ENCODE results near the gene KIAA0513. TPM values are rescaled to one million over a fixed set of nuclear protein-coding genes. Genes with fewer than 3 reads are reported as not detected.

Gene KIAA0513
- total RNA-seq, 1 experiment from 2014 or later: 12.4 TPM

DNA sequence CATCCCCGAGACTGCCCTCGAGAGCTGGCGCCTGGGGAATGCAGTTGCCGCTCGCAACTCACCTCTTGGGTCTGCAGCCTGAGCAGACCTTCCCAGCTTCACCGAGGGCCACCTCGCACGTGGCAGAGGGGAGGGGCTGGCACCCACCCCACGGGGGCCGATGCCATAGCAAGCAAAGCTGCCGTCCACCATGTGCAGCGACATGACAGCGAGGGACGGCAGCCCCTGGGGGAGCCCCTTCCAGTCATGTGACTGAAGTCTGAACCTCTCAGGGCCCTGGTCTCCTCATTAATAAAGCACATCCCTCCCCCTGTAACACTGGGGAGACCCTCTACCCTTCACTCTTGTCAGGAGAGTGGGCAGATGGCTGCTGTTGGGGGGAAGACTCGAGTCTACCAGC, 54.2 kb downstream of the KIAA0513 start:
- no TSS peak for BruUV-seq (replicated peaks)
- Mint-ChIP-seq H3K4me1 (ENCODE audit: low read depth, unreplicated experiment) (peaks cover 3% of the 10 kb centered on the region), H3K36me3 (ENCODE audit: insufficient read depth, unreplicated experiment) (no peaks in the 10 kb centered on the region), H3K4me3 (ENCODE audit: low read depth, unreplicated experiment) (no peak overlapping the region), H3K27ac (ENCODE audit: unreplicated experiment) (no peak overlapping the region), H3K9me3 (ENCODE audit: low read depth, unreplicated experiment) (no peaks in the 10 kb centered on the region), H3K27me3 (ENCODE audit: unreplicated experiment) (no peaks in the 10 kb centered on the region)
- intact Hi-C loops (cut with micrococcal nuclease; ENCODE audit: unreplicated experiment): no loop called here
- TF ChIP-seq, protein P1, sequence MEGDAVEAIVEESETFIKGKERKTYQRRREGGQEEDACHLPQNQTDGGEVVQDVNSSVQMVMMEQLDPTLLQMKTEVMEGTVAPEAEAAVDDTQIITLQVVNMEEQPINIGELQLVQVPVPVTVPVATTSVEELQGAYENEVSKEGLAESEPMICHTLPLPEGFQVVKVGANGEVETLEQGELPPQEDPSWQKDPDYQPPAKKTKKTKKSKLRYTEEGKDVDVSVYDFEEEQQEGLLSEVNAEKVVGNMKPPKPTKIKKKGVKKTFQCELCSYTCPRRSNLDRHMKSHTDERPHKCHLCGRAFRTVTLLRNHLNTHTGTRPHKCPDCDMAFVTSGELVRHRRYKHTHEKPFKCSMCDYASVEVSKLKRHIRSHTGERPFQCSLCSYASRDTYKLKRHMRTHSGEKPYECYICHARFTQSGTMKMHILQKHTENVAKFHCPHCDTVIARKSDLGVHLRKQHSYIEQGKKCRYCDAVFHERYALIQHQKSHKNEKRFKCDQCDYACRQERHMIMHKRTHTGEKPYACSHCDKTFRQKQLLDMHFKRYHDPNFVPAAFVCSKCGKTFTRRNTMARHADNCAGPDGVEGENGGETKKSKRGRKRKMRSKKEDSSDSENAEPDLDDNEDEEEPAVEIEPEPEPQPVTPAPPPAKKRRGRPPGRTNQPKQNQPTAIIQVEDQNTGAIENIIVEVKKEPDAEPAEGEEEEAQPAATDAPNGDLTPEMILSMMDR (IDR thresholded peaks at IDR 0.05; ENCODE audit: unreplicated experiment): no peak
- DNase-seq: no peak
- CTCF ChIA-PET: interaction anchor here (0.6 kb wide), 1 partner anchor 366 kb away, joined by 3 read pairs; no protein-coding TSS in a partner anchor

DNA sequence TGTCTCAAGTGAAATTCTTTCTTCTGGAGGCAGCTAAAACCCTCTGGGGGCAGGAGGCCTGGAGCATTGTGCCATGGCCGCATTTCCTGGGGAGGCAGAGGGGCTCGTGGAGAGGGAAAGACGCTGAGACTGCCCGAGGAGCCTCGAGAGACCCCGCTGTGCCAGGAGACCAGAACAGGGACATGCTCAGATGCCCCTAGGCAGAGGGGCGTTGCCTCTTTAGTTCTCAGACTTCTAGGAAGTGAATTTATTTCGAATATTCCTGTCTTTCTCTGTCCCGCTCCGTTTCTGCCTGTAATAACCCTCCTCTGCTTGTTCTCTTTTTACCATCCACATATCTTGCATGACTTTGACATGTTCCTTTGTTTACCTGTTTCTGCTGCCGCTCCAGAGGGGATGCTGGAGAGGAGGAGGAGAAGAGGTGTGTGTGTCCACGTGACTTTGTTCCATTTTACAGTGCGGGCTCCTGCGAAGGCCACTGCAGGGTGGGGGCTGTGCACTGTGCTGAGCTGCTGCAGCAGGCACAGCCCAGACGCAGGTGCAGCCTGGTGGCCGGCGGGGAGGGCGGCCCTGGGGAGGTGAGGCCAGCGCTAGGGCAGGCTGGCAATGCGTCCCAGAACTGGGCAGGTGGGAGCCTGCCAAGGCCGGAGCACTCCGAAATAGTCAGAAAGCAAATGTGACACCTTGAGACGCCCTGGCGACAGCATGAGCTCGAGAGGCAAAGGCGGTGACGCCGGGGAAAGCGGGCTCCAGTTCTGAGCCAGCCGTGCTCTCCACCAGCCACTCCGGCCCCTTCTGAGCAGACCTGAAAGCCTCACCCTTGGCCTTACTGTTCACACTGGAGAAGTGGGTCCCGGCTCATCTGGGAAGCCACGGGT, 54.8 kb downstream of the KIAA0513 start:
- H3K4me3 Mint-ChIP-seq (ENCODE audit: low read depth, unreplicated experiment): no peak overlapping the region

DNA sequence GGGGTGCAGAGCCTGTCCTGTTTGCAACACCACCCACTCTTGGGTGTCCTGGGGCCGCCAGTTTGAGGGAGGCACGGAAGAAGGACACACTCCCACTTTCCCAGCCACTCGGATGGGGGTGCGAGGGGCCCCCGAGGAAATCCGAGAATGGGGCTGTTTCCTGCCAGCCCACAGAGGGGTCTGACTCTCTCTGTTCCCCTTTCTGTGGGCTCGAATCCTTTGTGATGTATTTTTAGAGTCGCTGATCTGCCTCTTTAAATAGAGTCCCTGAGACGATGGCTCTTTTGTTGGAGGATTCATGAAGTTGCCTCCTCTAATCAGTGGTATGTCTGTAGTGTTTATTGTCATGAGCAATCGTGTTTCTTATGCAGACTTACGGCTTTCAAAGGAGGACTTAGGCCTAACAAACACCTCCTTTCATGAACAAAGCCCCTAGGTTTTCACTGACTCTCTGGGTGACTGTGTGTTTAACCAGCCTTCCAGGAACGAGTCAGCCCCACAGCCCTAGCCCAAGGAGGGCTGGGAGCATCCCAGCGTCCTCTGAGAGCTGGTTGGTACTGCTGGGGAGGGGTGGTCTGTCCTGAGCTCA, 55.5 kb downstream of the KIAA0513 start:
- Mint-ChIP-seq H3K36me3 (ENCODE audit: insufficient read depth, unreplicated experiment) (no peaks in the 10 kb centered on the region), H3K4me3 (ENCODE audit: low read depth, unreplicated experiment) (no peak overlapping the region), H3K27ac (ENCODE audit: unreplicated experiment) (no peak overlapping the region), H3K4me1 (ENCODE audit: low read depth, unreplicated experiment) (peaks cover 9% of the 10 kb centered on the region), H3K27me3 (ENCODE audit: unreplicated experiment) (no peaks in the 10 kb centered on the region), H3K9me3 (ENCODE audit: low read depth, unreplicated experiment) (no peaks in the 10 kb centered on the region)
- no peak for DNase-seq
- CTCF ChIA-PET: no interaction called here
- TF ChIP-seq, protein P1 (IDR thresholded peaks at IDR 0.05; ENCODE audit: unreplicated experiment): no peak
- BruUV-seq (replicated peaks): no TSS peak
- intact Hi-C loops (cut with micrococcal nuclease; ENCODE audit: unreplicated experiment): no loop called here

More for the DNA sequence above, 54.8 kb downstream of the KIAA0513 start:
- no peak for DNase-seq
- intact Hi-C loops (cut with micrococcal nuclease; ENCODE audit: unreplicated experiment): no loop called here
- Mint-ChIP-seq H3K27ac (ENCODE audit: unreplicated experiment) (no peak overlapping the region), H3K9me3 (ENCODE audit: low read depth, unreplicated experiment) (no peaks in the 10 kb centered on the region), H3K4me1 (ENCODE audit: low read depth, unreplicated experiment) (peaks cover 9% of the 10 kb centered on the region), H3K36me3 (ENCODE audit: insufficient read depth, unreplicated experiment) (no peaks in the 10 kb centered on the region), H3K27me3 (ENCODE audit: unreplicated experiment) (no peaks in the 10 kb centered on the region)
- TF ChIP-seq, protein P1 (IDR thresholded peaks at IDR 0.05; ENCODE audit: unreplicated experiment): no peak
- CTCF ChIA-PET: interaction anchor here (0.6 kb wide), 1 partner anchor 366 kb away, joined by 3 read pairs; no protein-coding TSS in a partner anchor
- no TSS peak for BruUV-seq (replicated peaks)

DNA sequence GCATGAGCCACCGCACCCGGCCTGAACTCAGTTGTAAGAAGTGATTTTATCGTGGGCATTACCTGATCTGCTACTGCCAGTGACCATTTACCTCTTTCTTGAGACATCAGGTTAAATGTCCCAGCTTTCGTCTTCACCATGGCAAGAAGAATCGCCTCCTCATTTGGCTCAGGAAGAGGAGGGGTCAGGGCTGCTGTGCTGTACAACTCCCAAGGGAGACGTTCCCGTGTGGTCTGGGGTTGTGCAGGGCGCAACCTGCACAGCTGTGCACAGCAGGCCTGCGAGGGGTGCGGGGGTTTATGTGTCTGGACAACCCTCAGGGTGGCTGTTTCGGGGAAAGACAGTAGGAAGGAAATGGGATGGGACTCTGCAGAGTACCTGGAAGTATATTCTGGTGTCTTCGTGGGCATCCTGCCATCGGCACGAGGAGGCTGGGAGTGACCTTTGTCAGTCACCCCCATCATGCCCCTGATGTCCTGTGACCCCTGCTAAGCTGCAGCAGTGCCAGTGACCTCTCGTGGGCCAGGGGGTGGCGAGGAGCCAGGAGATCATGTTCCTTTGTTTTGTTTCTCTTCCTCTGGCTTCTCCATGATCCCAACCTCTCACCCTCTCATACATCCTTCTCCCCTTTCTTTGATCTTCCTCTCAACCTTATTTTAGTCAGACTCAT, 57.4 kb downstream of the KIAA0513 start:
- Mint-ChIP-seq H3K4me1 (ENCODE audit: low read depth, unreplicated experiment) (peaks cover 9% of the 10 kb centered on the region), H3K9me3 (ENCODE audit: low read depth, unreplicated experiment) (no peaks in the 10 kb centered on the region), H3K4me3 (ENCODE audit: low read depth, unreplicated experiment) (no peak overlapping the region), H3K36me3 (ENCODE audit: insufficient read depth, unreplicated experiment) (no peaks in the 10 kb centered on the region), H3K27ac (ENCODE audit: unreplicated experiment) (no peak overlapping the region), H3K27me3 (ENCODE audit: unreplicated experiment) (no peaks in the 10 kb centered on the region)
- CTCF ChIA-PET: no interaction called here
- no TSS peak for BruUV-seq (replicated peaks)
- TF ChIP-seq, protein P1 (IDR thresholded peaks at IDR 0.05; ENCODE audit: unreplicated experiment): no peak
- intact Hi-C loops (cut with micrococcal nuclease; ENCODE audit: unreplicated experiment): loop anchor here (5.0 kb wide), 1 partner anchor 73 kb away; the partner anchor contains the start of gene ZDHHC7
- no peak for DNase-seq

Data from Calu3 (cell line).